ENCODE data around the gene PDCL3. TPM values are rescaled to one million over a fixed set of nuclear protein-coding genes. Genes with fewer than 3 reads are reported as not detected.

Gene PDCL3
- polyA plus RNA-seq, 1 of the 3 experiments (the other 2 are of a cell fraction): 32.8 TPM

GRCh38 chr2:100526868-100527267, 35.9 kb upstream of the PDCL3 start:
- Histone ChIP-seq H3K4me2 (no peak overlapping the region), H3K36me3 (replicated peaks in 1 of 2; ENCODE audit: control insufficient read depth in 1 of 2, insufficient read depth in 2 of 2, low read length in 1 of 2) (no peaks in the 10 kb centered on the region), H3K9ac (no peak overlapping the region), H4K20me1 (ENCODE audit: insufficient read depth) (no peaks in the 10 kb centered on the region), H2AFZ (ENCODE audit: low read depth) (no peak overlapping the region), H3K4me1 (ENCODE audit: control insufficient read depth in 1 of 2, insufficient read depth in 2 of 2, low read depth in 1 of 2, low read length in 1 of 2) (no peaks in the 10 kb centered on the region), H3K27ac (ENCODE audit: low read depth in 2 of 2, low read length in 1 of 2) (no peak overlapping the region), H3K9me3 (no peaks in the 10 kb centered on the region), H3K4me3 (ENCODE audit: low read depth in 2 of 2, low read length in 1 of 2) (no peak overlapping the region), H3K9me2 (no peaks in the 10 kb centered on the region), H3F3A (replicated peaks; ENCODE audit: insufficient read depth) (no peaks in the 10 kb centered on the region), H3K27me3 (ENCODE audit: insufficient read depth) (no peaks in the 10 kb centered on the region), H3K79me2 (ENCODE audit: insufficient read depth) (no peaks in the 10 kb centered on the region)
- POLR2A ChIA-PET: no interaction called here
- WGBS (ENCODE audit: low lambda C conversion rate): 0% methylated on average over 1 of the region's 1 CpG
- CTCF ChIA-PET: no interaction called here
- TF ChIP-seq RAD21 (IDR thresholded peaks at IDR 0.05; ENCODE audit: low read length): no peak
- TF ChIP-seq JUND (IDR thresholded peaks at IDR 0.05): no peak
- no peak for TF ChIP-seq EZH2phosphoT487 (IDR thresholded peaks at IDR 0.05; ENCODE audit: borderline replicate concordance, low read depth)
- TF ChIP-seq FOXM1 (IDR thresholded peaks at IDR 0.05; ENCODE audit: low read depth): no peak
- TF ChIP-seq GATA2 (CRISPR knock-in tag; IDR thresholded peaks at IDR 0.05): no peak
- TF ChIP-seq, protein P1, sequence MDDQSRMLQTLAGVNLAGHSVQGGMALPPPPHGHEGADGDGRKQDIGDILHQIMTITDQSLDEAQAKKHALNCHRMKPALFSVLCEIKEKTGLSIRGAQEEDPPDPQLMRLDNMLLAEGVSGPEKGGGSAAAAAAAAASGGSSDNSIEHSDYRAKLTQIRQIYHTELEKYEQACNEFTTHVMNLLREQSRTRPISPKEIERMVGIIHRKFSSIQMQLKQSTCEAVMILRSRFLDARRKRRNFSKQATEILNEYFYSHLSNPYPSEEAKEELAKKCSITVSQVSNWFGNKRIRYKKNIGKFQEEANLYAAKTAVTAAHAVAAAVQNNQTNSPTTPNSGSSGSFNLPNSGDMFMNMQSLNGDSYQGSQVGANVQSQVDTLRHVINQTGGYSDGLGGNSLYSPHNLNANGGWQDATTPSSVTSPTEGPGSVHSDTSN (IDR thresholded peaks at IDR 0.05): no peak
- TF ChIP-seq CHD2 (IDR thresholded peaks at IDR 0.05; ENCODE audit: low read length, partially characterized antibody): no peak
- TF ChIP-seq MXI1 (IDR thresholded peaks at IDR 0.05; ENCODE audit: low read depth, low read length): no peak
- TF ChIP-seq, protein P2, sequence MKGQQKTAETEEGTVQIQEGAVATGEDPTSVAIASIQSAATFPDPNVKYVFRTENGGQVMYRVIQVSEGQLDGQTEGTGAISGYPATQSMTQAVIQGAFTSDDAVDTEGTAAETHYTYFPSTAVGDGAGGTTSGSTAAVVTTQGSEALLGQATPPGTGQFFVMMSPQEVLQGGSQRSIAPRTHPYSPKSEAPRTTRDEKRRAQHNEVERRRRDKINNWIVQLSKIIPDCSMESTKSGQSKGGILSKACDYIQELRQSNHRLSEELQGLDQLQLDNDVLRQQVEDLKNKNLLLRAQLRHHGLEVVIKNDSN (IDR thresholded peaks at IDR 0.05; ENCODE audit: borderline replicate concordance, low read depth): no peak
- TF ChIP-seq SMC3 (IDR thresholded peaks at IDR 0.05; ENCODE audit: low read depth, low read length): no peak
- no peak for DNase-seq

GRCh38 chr2:100527440-100528015, 35.3 kb upstream of the PDCL3 start:
- POLR2A ChIA-PET: no interaction called here

More at GRCh38 chr2:100527440-100528015, 35.3 kb upstream of the PDCL3 start:
- no peaks in the 10 kb centered on the region for H3K9me3 ChIP-seq
- H3K9me2 ChIP-seq: no peaks in the 10 kb centered on the region
- no peak overlapping the region for H3K4me3 ChIP-seq (ENCODE audit: low read depth in 2 of 2, low read length in 1 of 2)
- no peaks in the 10 kb centered on the region for H3K27me3 ChIP-seq (ENCODE audit: insufficient read depth)
- no peaks in the 10 kb centered on the region for H4K20me1 ChIP-seq (ENCODE audit: insufficient read depth)
- H3K27ac ChIP-seq (ENCODE audit: low read depth in 2 of 2, low read length in 1 of 2): no peak overlapping the region
- no peak overlapping the region for H3K9ac ChIP-seq
- H3K4me1 ChIP-seq (ENCODE audit: control insufficient read depth in 1 of 2, insufficient read depth in 2 of 2, low read depth in 1 of 2, low read length in 1 of 2): no peaks in the 10 kb centered on the region
- 31% methylated on average over 7 of the region's 7 CpGs for WGBS (ENCODE audit: low lambda C conversion rate)
- no peak for DNase-seq
- no peaks in the 10 kb centered on the region for H3F3A ChIP-seq (replicated peaks; ENCODE audit: insufficient read depth)
- TF ChIP-seq FOXJ3 (CRISPR knock-in tag; IDR thresholded peaks at IDR 0.05) (no peak), TAF1 (IDR thresholded peaks at IDR 0.05; ENCODE audit: borderline replicate concordance, low read depth, low read length) (no peak), IRF3 (IDR thresholded peaks at IDR 0.05; ENCODE audit: low read depth, low read length) (no peak), TCF12 (IDR thresholded peaks at IDR 0.05) (no peak), ELF1 (IDR thresholded peaks at IDR 0.05) (no peak), SMC3 (IDR thresholded peaks at IDR 0.05; ENCODE audit: low read depth, low read length) (no peak)
- CTCF ChIA-PET: no interaction called here
- no peaks in the 10 kb centered on the region for H3K79me2 ChIP-seq (ENCODE audit: insufficient read depth)
- H3K4me2 ChIP-seq: no peak overlapping the region
- no peaks in the 10 kb centered on the region for H3K36me3 ChIP-seq (replicated peaks in 1 of 2; ENCODE audit: control insufficient read depth in 1 of 2, insufficient read depth in 2 of 2, low read length in 1 of 2)
- no peak overlapping the region for H2AFZ ChIP-seq (ENCODE audit: low read depth)

All from SK-N-SH (cell line).